Neural crest cell (in vitro differentiated cells): ENCODE data around the gene RNF17. TPM values are rescaled to one million over a fixed set of nuclear protein-coding genes. Genes with fewer than 3 reads are reported as not detected.

Experiments used
- DNase-seq: peaks from one replicate; pipeline ENCODE4 v3.0.0; 2021; ENCODE audit warnings: low read depth, mixed read lengths, low spot score
- H3K27ac Mint-ChIP-seq: one replicate; pipeline ENCODE4 v1.8.0; 2021; ENCODE audit warnings: mild to moderate bottlenecking, mixed read lengths; ENCODE audit not compliant: unreplicated experiment
- H3K27me3 Mint-ChIP-seq: 2 replicates; pipeline ENCODE4 v1.8.0; 2021; ENCODE audit warnings: low read depth, mild to moderate bottlenecking, mixed read lengths
- H3K36me3 Mint-ChIP-seq: 2 replicates; pipeline ENCODE4 v1.8.0; 2021; ENCODE audit warnings: low read depth, mild to moderate bottlenecking, mixed read lengths
- H3K4me1 Mint-ChIP-seq: 2 replicates; pipeline ENCODE4 v1.8.0; 2021; ENCODE audit warnings: mixed read lengths
- H3K4me3 Mint-ChIP-seq: one replicate; pipeline ENCODE4 v1.8.0; 2021; ENCODE audit warnings: mild to moderate bottlenecking, mixed read lengths
- H3K9me3 Mint-ChIP-seq: 2 replicates; pipeline ENCODE4 v1.8.0; 2021; ENCODE audit warnings: mixed read lengths
- total RNA-seq: library from RNA; stranded (reverse); gene quantifications from 2 replicates; pipeline ENCODE4 v1.2.1, GENCODE V29; 2021
- TF ChIP-seq, protein P1 (sequence below): fragments of 200-600 bp; sonication (generic); conservative IDR thresholded peaks from 2 replicates; pipeline ENCODE4 v1.5.0; 2021; ENCODE audit warnings: antibody characterized with exemption, mild to moderate bottlenecking

RNF17 gene
- total RNA-seq, 1 donor from 2014 or later, result not detected

DNA sequence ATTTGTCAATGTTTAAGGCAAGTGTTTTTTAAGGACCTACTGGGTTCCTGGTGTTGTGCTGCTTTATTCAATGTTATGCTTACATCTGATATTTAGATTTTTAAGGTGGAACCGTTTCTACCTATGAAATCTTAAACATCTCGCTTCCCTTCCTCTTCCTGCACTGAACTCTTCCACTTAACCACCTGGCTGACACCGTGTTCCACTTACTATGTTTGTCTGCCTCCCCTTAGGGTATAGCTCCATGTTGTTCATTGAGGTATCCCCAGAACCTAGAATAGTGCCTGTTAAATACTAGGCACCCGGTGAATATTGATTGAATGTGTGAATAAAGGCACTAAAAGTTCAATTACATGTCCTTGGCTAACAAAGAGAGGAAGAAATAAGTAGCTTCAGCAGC, 104.9 kb downstream of the RNF17 start:
- DNase-seq, result no peak
- Mint-ChIP-seq H3K4me1 (no peaks in the 10 kb centered on the region), H3K36me3 (no peaks in the 10 kb centered on the region), H3K27ac (no peak overlapping the region), H3K27me3 (peaks cover 3% of the 10 kb centered on the region), H3K4me3 (no peak overlapping the region), H3K9me3 (no peaks in the 10 kb centered on the region)
- TF ChIP-seq, protein P1, sequence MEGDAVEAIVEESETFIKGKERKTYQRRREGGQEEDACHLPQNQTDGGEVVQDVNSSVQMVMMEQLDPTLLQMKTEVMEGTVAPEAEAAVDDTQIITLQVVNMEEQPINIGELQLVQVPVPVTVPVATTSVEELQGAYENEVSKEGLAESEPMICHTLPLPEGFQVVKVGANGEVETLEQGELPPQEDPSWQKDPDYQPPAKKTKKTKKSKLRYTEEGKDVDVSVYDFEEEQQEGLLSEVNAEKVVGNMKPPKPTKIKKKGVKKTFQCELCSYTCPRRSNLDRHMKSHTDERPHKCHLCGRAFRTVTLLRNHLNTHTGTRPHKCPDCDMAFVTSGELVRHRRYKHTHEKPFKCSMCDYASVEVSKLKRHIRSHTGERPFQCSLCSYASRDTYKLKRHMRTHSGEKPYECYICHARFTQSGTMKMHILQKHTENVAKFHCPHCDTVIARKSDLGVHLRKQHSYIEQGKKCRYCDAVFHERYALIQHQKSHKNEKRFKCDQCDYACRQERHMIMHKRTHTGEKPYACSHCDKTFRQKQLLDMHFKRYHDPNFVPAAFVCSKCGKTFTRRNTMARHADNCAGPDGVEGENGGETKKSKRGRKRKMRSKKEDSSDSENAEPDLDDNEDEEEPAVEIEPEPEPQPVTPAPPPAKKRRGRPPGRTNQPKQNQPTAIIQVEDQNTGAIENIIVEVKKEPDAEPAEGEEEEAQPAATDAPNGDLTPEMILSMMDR, result no peak

DNA sequence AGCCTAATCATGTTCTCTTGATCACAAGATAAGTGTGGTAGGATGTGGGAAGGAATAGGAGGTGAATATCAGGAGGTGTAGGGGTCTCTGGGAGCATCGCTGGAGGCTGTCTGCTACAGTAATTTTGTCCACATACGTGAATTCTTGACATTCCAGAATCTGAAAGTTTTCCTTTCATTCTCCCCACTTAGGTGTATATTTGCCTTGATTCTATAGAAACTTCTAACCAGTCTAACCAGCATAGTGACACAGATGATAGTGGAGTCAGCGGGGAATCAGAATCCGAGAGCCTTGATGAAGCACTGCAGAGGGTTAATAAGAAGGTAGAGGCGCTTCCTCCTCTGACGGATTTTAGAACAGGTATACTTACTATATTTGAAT, 106.4 kb downstream of the RNF17 start:
- TF ChIP-seq, protein P1, result no peak
- no peak for DNase-seq
- peaks cover 2% of the 10 kb centered on the region for H3K4me1 Mint-ChIP-seq
- H3K27me3 Mint-ChIP-seq, result peaks cover 3% of the 10 kb centered on the region
- H3K9me3 Mint-ChIP-seq, result no peaks in the 10 kb centered on the region
- no peak overlapping the region for H3K4me3 Mint-ChIP-seq
- H3K36me3 Mint-ChIP-seq, result no peaks in the 10 kb centered on the region
- no peak overlapping the region for H3K27ac Mint-ChIP-seq

DNA sequence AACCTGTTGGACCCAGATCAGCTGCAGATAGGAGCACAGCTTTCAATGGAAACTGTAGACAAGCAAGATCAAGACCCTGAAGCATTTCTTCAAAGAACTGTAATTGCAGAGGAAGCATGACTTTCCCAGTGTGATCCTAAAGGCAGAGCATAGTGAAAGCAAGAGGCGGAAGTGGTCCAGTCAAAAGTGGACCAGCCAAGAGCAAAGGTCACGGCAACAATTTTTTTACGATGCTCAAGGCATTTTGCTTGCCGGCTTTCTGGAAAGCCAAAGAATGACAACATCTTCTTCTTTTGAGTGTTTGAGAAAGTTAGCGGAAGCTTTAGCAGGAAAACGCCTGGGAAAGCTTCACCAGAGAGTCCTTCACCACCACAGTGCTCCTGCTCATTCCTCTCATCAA, 111.6 kb downstream of the RNF17 start:
- H3K4me1 Mint-ChIP-seq, result peaks cover 8% of the 10 kb centered on the region
- no peak for DNase-seq
- H3K27me3 Mint-ChIP-seq, result no peaks in the 10 kb centered on the region
- TF ChIP-seq, protein P1, result no peak
- no peak overlapping the region for H3K27ac Mint-ChIP-seq
- H3K4me3 Mint-ChIP-seq, result no peak overlapping the region
- H3K9me3 Mint-ChIP-seq, result no peaks in the 10 kb centered on the region
- no peaks in the 10 kb centered on the region for H3K36me3 Mint-ChIP-seq

DNA sequence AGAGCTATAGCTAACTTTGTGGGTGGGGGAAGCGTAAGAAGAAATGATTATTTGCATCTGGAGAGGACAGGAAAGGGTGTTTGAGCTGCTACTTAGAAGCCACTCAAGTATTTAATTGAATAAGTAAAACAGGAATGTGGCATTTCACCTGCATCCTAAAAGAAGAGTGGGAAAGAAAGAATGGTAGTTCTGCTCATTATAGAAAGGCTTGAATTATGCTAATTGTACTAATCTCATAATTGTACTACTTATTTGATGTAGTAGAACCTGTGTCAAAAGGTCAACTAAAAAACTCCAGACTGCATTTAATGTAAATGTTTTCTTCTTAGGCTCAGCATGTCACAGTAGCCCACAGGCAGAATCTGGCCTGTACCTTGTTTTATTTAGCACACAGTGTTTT, 113.6 kb downstream of the RNF17 start:
- Mint-ChIP-seq H3K4me1 (peaks cover 8% of the 10 kb centered on the region), H3K27me3 (no peaks in the 10 kb centered on the region), H3K27ac (no peak overlapping the region), H3K36me3 (peaks cover 2% of the 10 kb centered on the region), H3K9me3 (no peaks in the 10 kb centered on the region), H3K4me3 (no peak overlapping the region)
- TF ChIP-seq, protein P1, result no peak
- DNase-seq, result no peak

DNA sequence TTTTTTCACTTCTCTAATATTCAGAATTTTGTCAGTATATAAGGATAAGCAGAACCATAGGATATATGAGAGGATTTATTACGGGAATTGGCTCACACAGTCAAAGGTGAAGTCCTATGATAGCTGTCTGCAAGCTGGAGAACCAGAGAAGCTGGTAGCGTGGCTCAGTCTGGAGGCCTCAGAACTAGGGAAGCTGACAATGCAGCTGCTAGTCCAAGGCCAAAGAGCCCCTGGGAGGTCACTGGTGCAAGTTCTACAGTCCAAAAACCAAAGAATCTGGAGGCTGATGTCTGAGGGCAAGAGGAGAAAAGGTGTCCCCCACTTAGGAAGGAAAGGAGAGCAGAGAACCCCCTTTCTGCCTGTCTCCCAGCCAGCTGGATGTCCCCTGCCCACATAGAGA, 114.4 kb downstream of the RNF17 start:
- Mint-ChIP-seq H3K9me3 (no peaks in the 10 kb centered on the region), H3K4me1 (peaks cover 8% of the 10 kb centered on the region), H3K27ac (no peak overlapping the region), H3K36me3 (peaks cover 2% of the 10 kb centered on the region), H3K4me3 (no peak overlapping the region), H3K27me3 (no peaks in the 10 kb centered on the region)
- TF ChIP-seq, protein P1, result no peak
- no peak for DNase-seq

DNA sequence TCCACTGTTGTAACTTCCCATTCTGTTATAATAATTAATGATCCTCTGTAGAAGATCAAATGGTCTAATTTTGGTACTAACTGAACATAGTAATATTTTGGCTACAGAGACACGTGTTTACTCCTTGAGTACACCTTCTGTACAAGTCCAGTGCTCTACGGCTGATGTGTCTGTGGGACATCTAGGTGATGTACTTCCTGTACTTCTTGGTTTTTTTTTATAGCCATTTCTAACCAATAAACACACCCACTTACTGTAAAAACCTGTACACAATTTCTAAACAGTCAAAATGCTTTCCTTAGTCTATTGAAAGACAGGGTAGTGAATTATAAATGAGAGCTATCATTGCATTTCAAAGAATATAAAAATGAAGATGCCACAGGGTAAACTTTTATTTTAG, 118.7 kb downstream of the RNF17 start:
- Mint-ChIP-seq H3K27me3 (no peaks in the 10 kb centered on the region), H3K36me3 (peaks cover 10% of the 10 kb centered on the region), H3K27ac (no peak overlapping the region), H3K4me1 (peaks cover 3% of the 10 kb centered on the region), H3K4me3 (no peak overlapping the region), H3K9me3 (no peaks in the 10 kb centered on the region)
- no peak for DNase-seq
- TF ChIP-seq, protein P1, result no peak
